Measurements from ENCODE around the gene GTF2F2. TPM values are rescaled to one million over a fixed set of nuclear protein-coding genes. Genes with fewer than 3 reads are reported as not detected.

Gene GTF2F2
- total and polyA plus RNA-seq, 9 of the 15 experiments (the other 6 are each of a cell fraction or from before 2014, with no cell fraction given) = 19.7 to 44.8 (median 32.4) TPM

GRCh38 chr13:45119991-45120864, at the start of gene GTF2F2 (continued):
- TF ChIP-seq, protein P1, sequence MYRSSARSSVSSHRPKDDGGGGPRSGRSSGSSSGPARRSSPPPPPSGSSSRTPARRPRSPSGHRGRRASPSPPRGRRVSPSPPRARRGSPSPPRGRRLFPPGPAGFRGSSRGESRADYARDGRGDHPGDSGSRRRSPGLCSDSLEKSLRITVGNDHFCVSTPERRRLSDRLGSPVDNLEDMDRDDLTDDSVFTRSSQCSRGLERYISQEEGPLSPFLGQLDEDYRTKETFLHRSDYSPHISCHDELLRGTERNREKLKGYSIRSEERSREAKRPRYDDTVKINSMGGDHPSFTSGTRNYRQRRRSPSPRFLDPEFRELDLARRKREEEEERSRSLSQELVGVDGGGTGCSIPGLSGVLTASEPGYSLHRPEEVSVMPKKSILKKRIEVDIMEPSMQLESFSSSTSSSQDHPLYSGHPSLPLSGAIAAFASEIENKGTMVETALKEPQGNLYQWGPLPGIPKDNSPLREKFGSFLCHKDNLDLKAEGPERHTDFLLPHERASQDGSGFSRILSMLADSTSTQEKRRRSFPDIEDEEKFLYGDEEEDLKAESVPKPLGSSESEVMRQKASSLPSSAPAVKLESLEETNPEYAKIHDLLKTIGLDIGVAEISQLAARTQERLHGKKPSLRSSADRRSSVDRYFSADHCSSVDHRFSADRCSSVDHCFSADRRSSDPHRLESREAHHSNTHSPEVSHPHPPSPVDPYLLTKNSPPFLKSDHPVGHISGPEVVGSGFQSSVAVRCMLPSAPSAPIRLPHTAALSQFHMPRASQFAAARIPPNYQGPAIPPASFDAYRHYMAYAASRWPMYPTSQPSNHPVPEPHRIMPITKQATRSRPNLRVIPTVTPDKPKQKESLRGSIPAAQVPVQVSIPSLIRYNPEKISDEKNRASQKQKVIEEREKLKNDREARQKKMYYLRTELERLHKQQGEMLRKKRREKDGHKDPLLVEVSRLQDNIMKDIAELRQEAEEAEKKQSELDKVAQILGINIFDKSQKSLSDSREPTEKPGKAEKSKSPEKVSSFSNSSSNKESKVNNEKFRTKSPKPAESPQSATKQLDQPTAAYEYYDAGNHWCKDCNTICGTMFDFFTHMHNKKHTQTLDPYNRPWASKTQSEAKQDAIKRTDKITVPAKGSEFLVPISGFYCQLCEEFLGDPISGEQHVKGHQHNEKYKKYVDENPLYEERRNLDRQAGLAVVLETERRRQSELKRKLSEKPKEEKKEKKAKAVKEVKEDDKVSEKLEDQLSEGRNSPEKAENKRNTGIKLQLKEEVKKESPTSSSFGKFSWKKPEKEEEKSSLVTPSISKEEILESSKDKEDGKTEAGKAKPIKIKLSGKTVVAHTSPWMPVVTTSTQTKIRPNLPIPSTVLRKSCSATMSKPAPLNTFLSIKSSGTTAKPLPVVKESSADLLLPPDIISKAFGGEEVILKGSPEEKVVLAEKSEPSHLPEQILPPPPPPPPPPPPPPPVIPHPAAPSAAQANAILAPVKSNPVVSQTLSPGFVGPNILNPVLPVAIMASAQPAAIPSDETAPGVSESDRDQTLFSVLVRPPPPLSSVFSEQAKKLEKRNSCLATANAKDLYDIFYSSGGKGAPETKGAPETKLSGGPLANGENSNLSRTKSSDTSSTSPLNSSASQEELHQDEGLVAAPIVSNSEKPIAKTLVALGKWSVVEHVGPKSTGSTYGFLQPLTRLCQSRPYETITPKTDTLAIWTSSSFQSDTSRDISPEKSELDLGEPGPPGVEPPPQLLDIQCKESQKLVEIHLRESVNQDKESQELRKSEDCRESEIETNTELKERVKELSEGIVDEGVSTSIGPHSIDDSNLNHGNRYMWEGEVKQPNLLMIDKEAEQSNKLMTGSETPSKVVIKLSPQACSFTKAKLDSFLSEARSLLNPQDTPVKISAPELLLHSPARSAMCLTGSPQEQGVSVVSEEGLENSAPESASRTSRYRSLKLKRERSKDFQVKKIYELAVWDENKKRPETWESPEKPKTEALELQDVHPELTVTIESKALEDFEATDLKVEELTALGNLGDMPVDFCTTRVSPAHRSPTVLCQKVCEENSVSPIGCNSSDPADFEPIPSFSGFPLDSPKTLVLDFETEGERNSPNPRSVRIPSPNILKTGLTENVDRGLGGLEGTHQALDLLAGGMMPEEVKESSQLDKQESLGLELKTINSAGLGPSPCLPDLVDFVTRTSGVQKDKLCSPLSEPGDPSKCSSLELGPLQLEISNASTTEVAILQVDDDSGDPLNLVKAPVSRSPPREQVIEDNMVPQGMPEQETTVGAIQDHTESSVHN (IDR thresholded peaks at IDR 0.05; ENCODE audit: borderline replicate concordance in 1 of 2, low read depth in 1 of 2) = no peak
- no peak for TF ChIP-seq RUNX1 (IDR thresholded peaks at IDR 0.05; ENCODE audit: low read depth)
- TF ChIP-seq IRF2 (CRISPR knock-in tag; IDR thresholded peaks at IDR 0.05) = no peak
- TF ChIP-seq EHMT2 (IDR thresholded peaks at IDR 0.05) = no peak
- no peak for TF ChIP-seq CBX2 (IDR thresholded peaks at IDR 0.05; ENCODE audit: insufficient read depth, low read length, poor library complexity, severe bottlenecking)
- no peak for TF ChIP-seq LARP7 (IDR thresholded peaks at IDR 0.05)
- TF ChIP-seq ZNF3 (CRISPR knock-in tag; IDR thresholded peaks at IDR 0.05) = no peak
- no peak for TF ChIP-seq ZNF668 (CRISPR knock-in tag; IDR thresholded peaks at IDR 0.05)
- TF ChIP-seq ZNF79 (CRISPR knock-in tag; IDR thresholded peaks at IDR 0.05; ENCODE audit: low read depth) = no peak
- no peak for TF ChIP-seq ZBTB9 (CRISPR knock-in tag; IDR thresholded peaks at IDR 0.05)
- no peak for TF ChIP-seq HDAC2 (IDR thresholded peaks at IDR 0.05)
- TF ChIP-seq NCOA1 (IDR thresholded peaks at IDR 0.05; ENCODE audit: low read depth) = no peak
- no peak for TF ChIP-seq ARID1B (IDR thresholded peaks at IDR 0.05)
- TF ChIP-seq CGGBP1 (CRISPR knock-in tag; IDR thresholded peaks at IDR 0.05) = no peak
- no peak for TF ChIP-seq GTF2F1 (IDR thresholded peaks at IDR 0.05; ENCODE audit: low read depth, low read length)
- TF ChIP-seq MYBL2 (IDR thresholded peaks at IDR 0.05; ENCODE audit: low read depth) = no peak
- no peak for TF ChIP-seq MYBL2 (CRISPR knock-in tag; IDR thresholded peaks at IDR 0.05; ENCODE audit: borderline replicate concordance)
- TF ChIP-seq SIN3B (IDR thresholded peaks at IDR 0.05; ENCODE audit: low read depth) = peak; percentile 79
- TF ChIP-seq RBM17 (IDR thresholded peaks at IDR 0.05; ENCODE audit: borderline replicate concordance, low read depth, low read length) = no peak
